WI38 (cell line): ENCODE data around the gene TPK1.
"Not testable (repeated sequence)": the region's sequence is repeated elsewhere in the genome, so short reads cannot be mapped to it uniquely, and the experiment has no call there.

Source experiments
- H3K4me3 ChIP-seq: 2 replicates; pipeline ENCODE4 v1.5.1; 2011; ENCODE audit warnings: low read depth, mild to moderate bottlenecking, control low read depth, low read length
- CTCF ChIP-seq: IDR thresholded peaks from 2 replicates; pipeline ENCODE4 v1.5.1; 2012; ENCODE audit warnings: low read depth, mild to moderate bottlenecking, control low read depth, low read length

TPK1 gene

GRCh38 chr7:144575456-144575855, 260.4 kb downstream of the TPK1 start:
- TF ChIP-seq CTCF: no peak
- no peak overlapping the region for H3K4me3 ChIP-seq

GRCh38 chr7:144574753-144575152, 261.1 kb downstream of the TPK1 start:
- not testable (repeated sequence) for H3K4me3 ChIP-seq

- H3K4me3 ChIP-seq: no peak overlapping the region
- no peak for TF ChIP-seq CTCF
Measured at GRCh38 chr7:144568233-144568632, 267.6 kb downstream of the TPK1 start.

- TF ChIP-seq CTCF: no peak
Measured at GRCh38 chr7:144565586-144565985, 270.3 kb downstream of the TPK1 start.

GRCh38 chr7:144549861-144550260, 286.0 kb downstream of the TPK1 start:
- no peak overlapping the region for H3K4me3 ChIP-seq
- no peak for TF ChIP-seq CTCF

More at GRCh38 chr7:144565586-144565985, 270.3 kb downstream of the TPK1 start:
- no peak overlapping the region for H3K4me3 ChIP-seq

- H3K4me3 ChIP-seq: no peak overlapping the region
- no peak for TF ChIP-seq CTCF
Measured at GRCh38 chr7:144548556-144548955, 287.3 kb downstream of the TPK1 start.

GRCh38 chr7:144547888-144548287, 288.0 kb downstream of the TPK1 start:
- no peak for TF ChIP-seq CTCF
- H3K4me3 ChIP-seq: no peak overlapping the region

GRCh38 chr7:144546782-144547181, 289.1 kb downstream of the TPK1 start:
- H3K4me3 ChIP-seq: no peak overlapping the region
- TF ChIP-seq CTCF: no peak
